HEK293 (cell line): ENCODE results near the gene CLEC2A.

Source experiments
- CTCF ChIA-PET: fragments of 350-600 bp; formaldehyde crosslinking; extraction: SDS; loops from one replicate; lab custom pipeline; 2021; ENCODE audit warnings: antibody characterized with exemption; lab: Yijun Ruan, JAX
- POLR2A ChIA-PET: fragments of 300-600 bp; formaldehyde crosslinking; extraction: SDS; loops from one replicate; lab custom pipeline; 2020; ENCODE audit warnings: antibody characterized with exemption, inconsistent platforms; lab: Yijun Ruan, JAX
- H3K27ac ChIP-seq: fragments of 200-500 bp; sonication (Bioruptor generic); 2 replicates; pipeline ENCODE4 v1.5.1; 2014; ENCODE audit warnings: low read depth, low read length, control low read depth, inconsistent platforms; ENCODE audit errors: extremely low read depth
- H3K36me3 ChIP-seq, 2 experiments: fragments of 200-500 bp in 1 of 2; sonication (Bioruptor generic) in 1 of 2; 1 replicate in 1 of 2; 2 replicates in 1 of 2; pipeline ENCODE4 v1.5.1; 2014 to 2017; ENCODE audit warnings: inconsistent platforms in 2 of 2, low read length in 2 of 2; ENCODE audit not compliant: control insufficient read depth in 2 of 2, insufficient read depth in 1 of 2
- H3K4me1 ChIP-seq: fragments of 200-500 bp; sonication (Bioruptor generic); 2 replicates; pipeline ENCODE4 v1.5.1; 2014; ENCODE audit warnings: mild to moderate bottlenecking, low read length, inconsistent platforms; ENCODE audit not compliant: control insufficient read depth, insufficient read depth
- H3K4me3 ChIP-seq: 2 replicates; pipeline ENCODE4 v1.5.1; 2011; ENCODE audit warnings: low read depth, mild to moderate bottlenecking, control low read depth, low read length, moderate library complexity
- H3K9me3 ChIP-seq: fragments of 200-500 bp; sonication (Bioruptor generic); 2 replicates; pipeline ENCODE4 v1.5.1; 2014; ENCODE audit warnings: low read depth, low read length, inconsistent platforms; ENCODE audit not compliant: control insufficient read depth, insufficient read depth
- HOXC10 ChIP-seq: sonication (generic); formaldehyde crosslinking; IDR thresholded peaks from 2 replicates; pipeline ENCODE4 v1.8.1; 2023; ENCODE audit warnings: mild to moderate bottlenecking, missing genetic modification reagents
- IKZF3 ChIP-seq: fragments of 450-650 bp; IDR thresholded peaks from 2 replicates; pipeline ENCODE4 v1.5.0; 2018; ENCODE audit warnings: missing biosample characterization, mild to moderate bottlenecking, missing genetic modification characterization, moderate library complexity
- OVOL3 ChIP-seq: fragments of 450-650 bp; formaldehyde crosslinking; IDR thresholded peaks from 2 replicates; pipeline ENCODE4 v1.5.1; 2016; ENCODE audit warnings: missing biosample characterization, missing genetic modification characterization
- PRDM1 ChIP-seq: fragments of 450-650 bp; formaldehyde crosslinking; IDR thresholded peaks from 2 replicates; pipeline ENCODE4; 2016; ENCODE audit warnings: missing biosample characterization, missing genetic modification characterization
- SALL2 ChIP-seq: fragments of 450-650 bp; formaldehyde crosslinking; IDR thresholded peaks from 2 replicates; pipeline ENCODE4 v1.5.0; 2017; ENCODE audit warnings: missing biosample characterization, mild to moderate bottlenecking, missing genetic modification characterization, borderline replicate concordance
- ZNF148 ChIP-seq: fragments of 450-650 bp; formaldehyde crosslinking; IDR thresholded peaks from 2 replicates; pipeline ENCODE4 v1.5.0; 2017; ENCODE audit warnings: missing biosample characterization, missing genetic modification characterization, borderline replicate concordance
- ZNF174 ChIP-seq: fragments of 450-650 bp; formaldehyde crosslinking; IDR thresholded peaks from 2 replicates; pipeline ENCODE4 v1.5.0; 2017; ENCODE audit warnings: missing biosample characterization, mild to moderate bottlenecking, missing genetic modification characterization
- ZNF266 ChIP-seq: fragments of 450-650 bp; formaldehyde crosslinking; IDR thresholded peaks from 2 replicates; pipeline ENCODE4 v1.5.1; 2016; ENCODE audit warnings: missing biosample characterization, missing genetic modification characterization, low read depth
- ZNF280D ChIP-seq: fragments of 450-650 bp; formaldehyde crosslinking; IDR thresholded peaks from 2 replicates; pipeline ENCODE4 v1.5.1; 2016; ENCODE audit warnings: missing biosample characterization, missing genetic modification characterization
- ZNF391 ChIP-seq: fragments of 450-650 bp; formaldehyde crosslinking; IDR thresholded peaks from 2 replicates; pipeline ENCODE4 v1.5.1; 2016; ENCODE audit warnings: low read depth, missing biosample characterization, missing genetic modification characterization, borderline replicate concordance
- ZNF394 ChIP-seq: fragments of 450-650 bp; formaldehyde crosslinking; IDR thresholded peaks from 2 replicates; pipeline ENCODE4 v1.5.1; 2016; ENCODE audit warnings: missing biosample characterization, missing genetic modification characterization, mild to moderate bottlenecking, moderate library complexity, borderline replicate concordance
- ZNF513 ChIP-seq: fragments of 450-650 bp; IDR thresholded peaks from 2 replicates; pipeline ENCODE4 v1.5.1; 2018; ENCODE audit warnings: missing biosample characterization, missing genetic modification characterization
- ZNF544 ChIP-seq: fragments of 450-650 bp; formaldehyde crosslinking; IDR thresholded peaks from 2 replicates; pipeline ENCODE4 v1.5.0; 2017; ENCODE audit warnings: missing biosample characterization, missing genetic modification characterization
- ZNF658 ChIP-seq: fragments of 450-650 bp; formaldehyde crosslinking; IDR thresholded peaks from 2 replicates; pipeline ENCODE4; 2016; ENCODE audit warnings: missing biosample characterization, missing genetic modification characterization
- ZNF791 ChIP-seq: fragments of 450-650 bp; formaldehyde crosslinking; IDR thresholded peaks from 2 replicates; pipeline ENCODE4 v1.5.1; 2016; ENCODE audit warnings: missing biosample characterization, missing genetic modification characterization
- ZXDB ChIP-seq: fragments of 450-650 bp; formaldehyde crosslinking; IDR thresholded peaks from 2 replicates; pipeline ENCODE4 v1.5.1; 2016; ENCODE audit warnings: missing biosample characterization, missing genetic modification characterization
- TF ChIP-seq, protein P1 (sequence below): fragments of 450-650 bp; formaldehyde crosslinking; IDR thresholded peaks from 2 replicates; pipeline ENCODE4 v1.5.1; 2016; ENCODE audit warnings: missing biosample characterization, missing genetic modification characterization
- TF ChIP-seq, protein P2 (sequence below): fragments of 450-650 bp; formaldehyde crosslinking; IDR thresholded peaks from 2 replicates; pipeline ENCODE4 v1.5.1; 2016; ENCODE audit warnings: missing biosample characterization, missing genetic modification characterization
- TF ChIP-seq, protein P3 (sequence below): fragments of 450-650 bp; formaldehyde crosslinking; IDR thresholded peaks from 2 replicates; pipeline ENCODE4 v1.5.1; 2016; ENCODE audit warnings: missing biosample characterization, missing genetic modification characterization

Gene CLEC2A

GRCh38 chr12:9936591-9936990 lies 4.4 kb upstream of the CLEC2A start (continued):
- TF ChIP-seq, protein P1, sequence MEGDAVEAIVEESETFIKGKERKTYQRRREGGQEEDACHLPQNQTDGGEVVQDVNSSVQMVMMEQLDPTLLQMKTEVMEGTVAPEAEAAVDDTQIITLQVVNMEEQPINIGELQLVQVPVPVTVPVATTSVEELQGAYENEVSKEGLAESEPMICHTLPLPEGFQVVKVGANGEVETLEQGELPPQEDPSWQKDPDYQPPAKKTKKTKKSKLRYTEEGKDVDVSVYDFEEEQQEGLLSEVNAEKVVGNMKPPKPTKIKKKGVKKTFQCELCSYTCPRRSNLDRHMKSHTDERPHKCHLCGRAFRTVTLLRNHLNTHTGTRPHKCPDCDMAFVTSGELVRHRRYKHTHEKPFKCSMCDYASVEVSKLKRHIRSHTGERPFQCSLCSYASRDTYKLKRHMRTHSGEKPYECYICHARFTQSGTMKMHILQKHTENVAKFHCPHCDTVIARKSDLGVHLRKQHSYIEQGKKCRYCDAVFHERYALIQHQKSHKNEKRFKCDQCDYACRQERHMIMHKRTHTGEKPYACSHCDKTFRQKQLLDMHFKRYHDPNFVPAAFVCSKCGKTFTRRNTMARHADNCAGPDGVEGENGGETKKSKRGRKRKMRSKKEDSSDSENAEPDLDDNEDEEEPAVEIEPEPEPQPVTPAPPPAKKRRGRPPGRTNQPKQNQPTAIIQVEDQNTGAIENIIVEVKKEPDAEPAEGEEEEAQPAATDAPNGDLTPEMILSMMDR (tag by site-specific recombination), result no peak

DNA sequence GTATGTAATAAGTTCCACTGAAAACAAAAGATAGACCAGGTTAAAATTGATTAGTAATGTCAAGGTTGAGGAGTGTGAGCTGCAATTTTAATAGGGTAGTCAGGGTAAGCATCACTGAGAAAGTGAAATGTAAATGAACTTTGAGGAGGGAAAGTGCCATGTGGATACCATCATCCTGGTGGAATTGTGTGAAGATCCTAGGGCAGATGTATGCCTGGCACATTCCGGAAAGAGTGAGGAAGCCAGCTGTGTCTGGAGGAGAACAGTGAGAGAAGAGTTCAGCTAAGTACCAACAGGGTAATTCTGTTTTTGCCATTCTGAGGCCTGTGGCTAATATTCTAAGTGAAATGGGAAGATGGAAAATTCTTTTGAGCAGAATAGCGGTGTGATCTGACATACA lies 2.9 kb upstream of the CLEC2A start:
- Histone ChIP-seq H3K27ac (no peak overlapping the region), H3K9me3 (no peaks in the 10 kb centered on the region; the same call in 1 of the 2 replicates), H3K36me3 (no peaks in the 10 kb centered on the region), H3K4me1 (no peaks in the 10 kb centered on the region), H3K4me3 (no peak overlapping the region)
- CTCF ChIA-PET, result no interaction called here
- TF ChIP-seq SALL2, result no peak
- TF ChIP-seq OVOL3, result no peak
- TF ChIP-seq, protein P2, sequence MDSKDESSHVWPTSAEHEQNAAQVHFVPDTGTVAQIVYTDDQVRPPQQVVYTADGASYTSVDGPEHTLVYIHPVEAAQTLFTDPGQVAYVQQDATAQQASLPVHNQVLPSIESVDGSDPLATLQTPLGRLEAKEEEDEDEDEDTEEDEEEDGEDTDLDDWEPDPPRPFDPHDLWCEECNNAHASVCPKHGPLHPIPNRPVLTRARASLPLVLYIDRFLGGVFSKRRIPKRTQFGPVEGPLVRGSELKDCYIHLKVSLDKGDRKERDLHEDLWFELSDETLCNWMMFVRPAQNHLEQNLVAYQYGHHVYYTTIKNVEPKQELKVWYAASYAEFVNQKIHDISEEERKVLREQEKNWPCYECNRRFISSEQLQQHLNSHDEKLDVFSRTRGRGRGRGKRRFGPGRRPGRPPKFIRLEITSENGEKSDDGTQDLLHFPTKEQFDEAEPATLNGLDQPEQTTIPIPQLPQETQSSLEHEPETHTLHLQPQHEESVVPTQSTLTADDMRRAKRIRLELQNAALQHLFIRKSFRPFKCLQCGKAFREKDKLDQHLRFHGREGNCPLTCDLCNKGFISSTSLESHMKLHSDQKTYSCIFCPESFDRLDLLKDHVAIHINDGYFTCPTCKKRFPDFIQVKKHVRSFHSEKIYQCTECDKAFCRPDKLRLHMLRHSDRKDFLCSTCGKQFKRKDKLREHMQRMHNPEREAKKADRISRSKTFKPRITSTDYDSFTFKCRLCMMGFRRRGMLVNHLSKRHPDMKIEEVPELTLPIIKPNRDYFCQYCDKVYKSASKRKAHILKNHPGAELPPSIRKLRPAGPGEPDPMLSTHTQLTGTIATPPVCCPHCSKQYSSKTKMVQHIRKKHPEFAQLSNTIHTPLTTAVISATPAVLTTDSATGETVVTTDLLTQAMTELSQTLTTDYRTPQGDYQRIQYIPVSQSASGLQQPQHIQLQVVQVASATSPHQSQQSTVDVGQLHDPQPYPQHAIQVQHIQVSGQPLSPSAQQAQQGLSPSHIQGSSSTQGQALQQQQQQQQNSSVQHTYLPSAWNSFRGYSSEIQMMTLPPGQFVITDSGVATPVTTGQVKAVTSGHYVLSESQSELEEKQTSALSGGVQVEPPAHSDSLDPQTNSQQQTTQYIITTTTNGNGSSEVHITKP (tag by site-specific recombination), result no peak
- no peak for TF ChIP-seq ZNF148
- no peak for TF ChIP-seq ZNF658
- no peak for TF ChIP-seq ZNF513 (tag by site-specific recombination)
- POLR2A ChIA-PET, result no interaction called here

- Histone ChIP-seq H3K4me3 (no peak overlapping the region), H3K4me1 (no peaks in the 10 kb centered on the region), H3K36me3 (no peaks in the 10 kb centered on the region), H3K27ac (no peak overlapping the region), H3K9me3 (no peaks in the 10 kb centered on the region)
- CTCF ChIA-PET, result no interaction called here
- POLR2A ChIA-PET, result no interaction called here
- TF ChIP-seq HOXC10 (CRISPR knock-in tag), result no peak
- TF ChIP-seq IKZF3 (tag by site-specific recombination), result no peak
- TF ChIP-seq ZNF266 (tag by site-specific recombination), result no peak
- no peak for TF ChIP-seq ZNF280D
- TF ChIP-seq ZNF391 (tag by site-specific recombination), result no peak
- TF ChIP-seq ZXDB (tag by site-specific recombination), result no peak
- no peak for TF ChIP-seq PRDM1
- TF ChIP-seq, protein P3, sequence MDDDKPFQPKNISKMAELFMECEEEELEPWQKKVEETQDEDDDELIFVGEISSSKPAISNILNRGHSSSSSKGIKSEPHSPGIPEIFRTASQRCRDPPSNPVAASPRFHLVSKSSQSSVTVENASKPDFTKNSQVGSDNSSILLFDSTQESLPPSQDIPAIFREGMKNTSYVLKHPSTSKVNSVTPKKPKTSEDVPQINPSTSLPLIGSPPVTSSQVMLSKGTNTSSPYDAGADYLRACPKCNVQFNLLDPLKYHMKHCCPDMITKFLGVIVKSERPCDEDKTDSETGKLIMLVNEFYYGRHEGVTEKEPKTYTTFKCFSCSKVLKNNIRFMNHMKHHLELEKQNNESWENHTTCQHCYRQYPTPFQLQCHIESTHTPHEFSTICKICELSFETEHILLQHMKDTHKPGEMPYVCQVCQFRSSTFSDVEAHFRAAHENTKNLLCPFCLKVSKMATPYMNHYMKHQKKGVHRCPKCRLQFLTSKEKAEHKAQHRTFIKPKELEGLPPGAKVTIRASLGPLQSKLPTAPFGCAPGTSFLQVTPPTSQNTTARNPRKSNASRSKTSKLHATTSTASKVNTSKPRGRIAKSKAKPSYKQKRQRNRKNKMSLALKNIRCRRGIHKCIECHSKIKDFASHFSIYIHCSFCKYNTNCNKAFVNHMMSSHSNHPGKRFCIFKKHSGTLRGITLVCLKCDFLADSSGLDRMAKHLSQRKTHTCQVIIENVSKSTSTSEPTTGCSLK (tag by site-specific recombination), result no peak
- no peak for TF ChIP-seq ZNF174 (tag by site-specific recombination)
- TF ChIP-seq ZNF544 (tag by site-specific recombination), result no peak
- no peak for TF ChIP-seq ZNF791 (tag by site-specific recombination)
- no peak for TF ChIP-seq ZNF394
Observed at GRCh38 chr12:9933958-9934357, 1.8 kb upstream of the CLEC2A start.
